Ishikawa (cell line): ENCODE results near the gene CLCN2.

Experiments used
- CEBPB ChIP-seq: IDR thresholded peaks from 2 replicates; pipeline ENCODE4 v1.6.1; 2012
- CREB1 ChIP-seq: IDR thresholded peaks from 2 replicates; pipeline ENCODE4 v1.6.1; 2012; ENCODE audit warnings: low read depth
- EGR1 ChIP-seq: IDR thresholded peaks from 2 replicates; pipeline ENCODE4 v1.6.1; 2012
- EP300 ChIP-seq: IDR thresholded peaks from 2 replicates; pipeline ENCODE4 v1.6.1; 2012; ENCODE audit warnings: borderline replicate concordance
- FOXM1 ChIP-seq: IDR thresholded peaks from 2 replicates; pipeline ENCODE4 v1.6.1; 2012; ENCODE audit warnings: low read depth, borderline replicate concordance
- NFIC ChIP-seq: IDR thresholded peaks from 2 replicates; pipeline ENCODE4 v1.6.1; 2012
- RAD21 ChIP-seq: IDR thresholded peaks from 2 replicates; pipeline ENCODE4 v1.6.1; 2012; ENCODE audit warnings: low read depth
- TAF1 ChIP-seq: IDR thresholded peaks from 2 replicates; pipeline ENCODE4 v1.6.1; 2012; ENCODE audit warnings: low read depth, mild to moderate bottlenecking
- TCF12 ChIP-seq: IDR thresholded peaks from 2 replicates; pipeline ENCODE4 v1.6.1; 2012; ENCODE audit warnings: low read depth
- TEAD4 ChIP-seq: IDR thresholded peaks from 2 replicates; pipeline ENCODE4 v1.6.1; 2012
- YY1 ChIP-seq: IDR thresholded peaks from 2 replicates; pipeline ENCODE4 v1.6.1; 2012; ENCODE audit warnings: low read depth
- ZBTB7A ChIP-seq: IDR thresholded peaks from 2 replicates; pipeline ENCODE4 v1.6.1; 2012; ENCODE audit warnings: low read depth
- TF ChIP-seq, protein P1 (sequence below): IDR thresholded peaks from 2 replicates; pipeline ENCODE4 v1.6.1; 2012
- TF ChIP-seq, protein P2 (sequence below): IDR thresholded peaks from 2 replicates; pipeline ENCODE4 v1.6.1; 2012; ENCODE audit warnings: low read depth, mild to moderate bottlenecking
- TF ChIP-seq, protein P3 (sequence below): IDR thresholded peaks from 2 replicates; pipeline ENCODE4 v1.6.1; 2012

The CLCN2 gene

DNA sequence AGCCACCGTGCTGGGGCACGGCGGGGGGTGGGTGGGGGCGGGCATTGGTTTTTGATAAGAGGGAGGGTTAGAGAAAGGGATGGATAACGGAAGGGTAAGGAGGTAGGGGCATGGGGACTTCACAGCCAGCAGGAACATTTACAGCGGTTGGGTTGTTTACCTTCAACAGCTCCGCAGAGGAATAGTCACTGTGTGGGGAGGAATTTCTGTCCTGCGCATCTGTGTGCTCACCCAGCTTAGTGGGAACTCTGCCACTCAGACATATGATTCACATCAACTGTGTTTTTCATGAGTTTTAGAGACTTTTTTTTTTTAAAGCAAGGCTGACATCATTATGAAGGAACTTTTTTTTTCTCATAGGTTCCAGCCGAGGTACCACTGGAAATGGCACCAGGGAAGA lies 38.0 kb upstream of the CLCN2 start:
- TF ChIP-seq CEBPB = no peak
- TF ChIP-seq TEAD4 = no peak
- TF ChIP-seq EP300 = no peak
- TF ChIP-seq ZBTB7A = no peak
- no peak for TF ChIP-seq EGR1
- no peak for TF ChIP-seq FOXM1
- TF ChIP-seq, protein P1, sequence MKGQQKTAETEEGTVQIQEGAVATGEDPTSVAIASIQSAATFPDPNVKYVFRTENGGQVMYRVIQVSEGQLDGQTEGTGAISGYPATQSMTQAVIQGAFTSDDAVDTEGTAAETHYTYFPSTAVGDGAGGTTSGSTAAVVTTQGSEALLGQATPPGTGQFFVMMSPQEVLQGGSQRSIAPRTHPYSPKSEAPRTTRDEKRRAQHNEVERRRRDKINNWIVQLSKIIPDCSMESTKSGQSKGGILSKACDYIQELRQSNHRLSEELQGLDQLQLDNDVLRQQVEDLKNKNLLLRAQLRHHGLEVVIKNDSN = no peak
- TF ChIP-seq, protein P2, sequence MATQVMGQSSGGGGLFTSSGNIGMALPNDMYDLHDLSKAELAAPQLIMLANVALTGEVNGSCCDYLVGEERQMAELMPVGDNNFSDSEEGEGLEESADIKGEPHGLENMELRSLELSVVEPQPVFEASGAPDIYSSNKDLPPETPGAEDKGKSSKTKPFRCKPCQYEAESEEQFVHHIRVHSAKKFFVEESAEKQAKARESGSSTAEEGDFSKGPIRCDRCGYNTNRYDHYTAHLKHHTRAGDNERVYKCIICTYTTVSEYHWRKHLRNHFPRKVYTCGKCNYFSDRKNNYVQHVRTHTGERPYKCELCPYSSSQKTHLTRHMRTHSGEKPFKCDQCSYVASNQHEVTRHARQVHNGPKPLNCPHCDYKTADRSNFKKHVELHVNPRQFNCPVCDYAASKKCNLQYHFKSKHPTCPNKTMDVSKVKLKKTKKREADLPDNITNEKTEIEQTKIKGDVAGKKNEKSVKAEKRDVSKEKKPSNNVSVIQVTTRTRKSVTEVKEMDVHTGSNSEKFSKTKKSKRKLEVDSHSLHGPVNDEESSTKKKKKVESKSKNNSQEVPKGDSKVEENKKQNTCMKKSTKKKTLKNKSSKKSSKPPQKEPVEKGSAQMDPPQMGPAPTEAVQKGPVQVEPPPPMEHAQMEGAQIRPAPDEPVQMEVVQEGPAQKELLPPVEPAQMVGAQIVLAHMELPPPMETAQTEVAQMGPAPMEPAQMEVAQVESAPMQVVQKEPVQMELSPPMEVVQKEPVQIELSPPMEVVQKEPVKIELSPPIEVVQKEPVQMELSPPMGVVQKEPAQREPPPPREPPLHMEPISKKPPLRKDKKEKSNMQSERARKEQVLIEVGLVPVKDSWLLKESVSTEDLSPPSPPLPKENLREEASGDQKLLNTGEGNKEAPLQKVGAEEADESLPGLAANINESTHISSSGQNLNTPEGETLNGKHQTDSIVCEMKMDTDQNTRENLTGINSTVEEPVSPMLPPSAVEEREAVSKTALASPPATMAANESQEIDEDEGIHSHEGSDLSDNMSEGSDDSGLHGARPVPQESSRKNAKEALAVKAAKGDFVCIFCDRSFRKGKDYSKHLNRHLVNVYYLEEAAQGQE = no peak
- TF ChIP-seq YY1 = no peak
- no peak for TF ChIP-seq RAD21
- no peak for TF ChIP-seq TCF12
- TF ChIP-seq, protein P3, sequence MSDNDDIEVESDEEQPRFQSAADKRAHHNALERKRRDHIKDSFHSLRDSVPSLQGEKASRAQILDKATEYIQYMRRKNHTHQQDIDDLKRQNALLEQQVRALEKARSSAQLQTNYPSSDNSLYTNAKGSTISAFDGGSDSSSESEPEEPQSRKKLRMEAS = no peak
- no peak for TF ChIP-seq TAF1
- no peak for TF ChIP-seq CREB1
- no peak for TF ChIP-seq NFIC

DNA sequence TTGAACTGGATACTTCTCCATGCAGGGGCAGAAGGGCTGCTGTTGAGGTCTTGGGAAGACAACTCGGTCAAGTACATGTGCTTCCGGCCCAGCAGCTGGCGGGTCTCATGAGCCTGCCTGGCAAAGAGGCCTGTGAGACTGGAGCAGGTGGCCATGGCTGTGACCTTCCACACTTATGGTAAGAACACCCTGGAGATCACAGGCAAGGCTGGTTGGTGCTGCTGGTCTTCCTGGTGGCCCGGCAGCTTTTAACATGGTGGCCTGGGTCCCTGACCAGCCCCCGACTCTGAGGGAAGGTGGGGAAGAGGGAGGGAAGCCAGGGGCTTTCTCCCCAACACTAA lies 33.9 kb upstream of the CLCN2 start:
- TF ChIP-seq, protein P2 = no peak
- TF ChIP-seq ZBTB7A (no peak), TEAD4 (no peak)

DNA sequence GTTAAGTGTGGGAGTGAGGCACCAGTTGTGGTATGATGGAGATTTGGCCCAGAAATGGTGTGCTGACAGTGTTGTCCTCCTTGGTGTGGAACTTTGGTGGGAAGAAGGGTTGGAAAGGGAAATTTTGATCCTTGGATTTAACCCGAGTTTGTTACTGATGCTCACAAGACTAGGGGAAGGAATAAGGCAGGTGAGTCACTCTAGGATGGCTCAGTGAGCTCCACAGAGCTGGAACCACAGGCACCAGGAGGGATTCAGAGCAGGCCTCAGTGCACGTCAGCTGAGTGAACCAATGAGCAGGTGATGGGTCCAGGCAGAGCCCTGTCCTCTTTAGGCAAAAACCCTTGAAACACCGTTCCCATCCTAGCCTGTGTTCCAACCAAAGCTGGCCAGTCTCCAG lies 29.9 kb upstream of the CLCN2 start:
- TF ChIP-seq YY1 = no peak

DNA sequence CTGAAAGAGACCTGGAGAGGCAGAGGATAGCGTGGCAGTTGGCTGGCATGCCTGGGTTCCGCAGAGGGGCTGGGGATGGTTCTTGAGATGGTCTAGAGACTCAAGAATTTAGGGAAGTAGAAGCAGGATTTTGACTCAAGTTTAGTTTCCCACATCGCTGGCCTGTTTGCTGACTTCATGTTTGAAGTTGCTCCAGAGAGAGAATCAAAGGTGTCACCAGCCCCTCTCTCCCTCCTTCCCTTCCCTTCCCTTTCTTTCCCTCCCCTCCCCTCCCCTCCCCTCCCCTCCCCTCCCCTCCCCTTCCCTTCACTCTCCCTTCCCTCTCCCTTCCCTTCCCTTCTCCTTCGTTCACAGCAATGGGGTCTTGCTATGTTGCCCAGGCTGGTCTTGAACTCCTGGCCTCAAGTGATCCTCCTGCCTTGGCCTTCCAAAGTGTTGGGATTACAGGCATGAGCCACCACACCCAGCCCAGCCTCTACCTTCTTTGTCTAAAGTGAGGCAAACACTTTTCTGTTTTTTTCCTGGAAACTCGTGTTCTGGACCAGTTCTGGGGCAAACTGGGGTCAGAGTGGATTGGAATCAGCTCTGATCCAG lies 28.6 kb upstream of the CLCN2 start:
- TF ChIP-seq, protein P2 = no peak
- TF ChIP-seq YY1 = no peak
- TF ChIP-seq FOXM1 = no peak
- TF ChIP-seq TEAD4 = no peak
- TF ChIP-seq TCF12 = no peak
- no peak for TF ChIP-seq EGR1
- TF ChIP-seq RAD21 = no peak
- TF ChIP-seq, protein P1 = no peak
- TF ChIP-seq CREB1 = no peak
- no peak for TF ChIP-seq EP300
- no peak for TF ChIP-seq ZBTB7A
- no peak for TF ChIP-seq TAF1
- TF ChIP-seq CEBPB = no peak
- TF ChIP-seq, protein P3 = no peak

DNA sequence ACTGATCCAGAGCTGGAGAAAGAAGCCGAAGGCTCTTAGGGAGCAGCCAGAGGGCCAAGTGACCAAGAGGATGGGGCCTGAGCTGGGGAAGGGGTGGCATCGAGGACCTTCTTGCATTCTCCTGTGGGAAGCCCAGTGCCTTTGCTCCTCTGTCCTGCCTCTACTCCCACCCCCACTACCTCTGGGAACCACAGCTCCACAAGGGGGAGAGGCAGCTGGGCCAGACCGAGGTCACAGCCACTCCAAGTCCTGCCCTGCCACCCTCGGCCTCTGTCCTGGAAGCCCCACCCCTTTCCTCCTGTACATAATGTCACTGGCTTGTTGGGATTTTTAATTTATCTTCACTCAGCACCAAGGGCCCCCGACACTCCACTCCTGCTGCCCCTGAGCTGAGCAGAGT lies 28.0 kb upstream of the CLCN2 start:
- TF ChIP-seq CREB1 (no peak), FOXM1 (no peak), TAF1 (no peak), YY1 (no peak), RAD21 (no peak), EP300 (no peak), TCF12 (no peak)
- TF ChIP-seq, protein P2 = no peak
- TF ChIP-seq, protein P3 = no peak
